ENCODE results near the gene LIN37. TPM values are rescaled to one million over a fixed set of nuclear protein-coding genes. Genes with fewer than 3 reads are reported as not detected.

LIN37 gene
- total RNA-seq, 1 experiment from 2014 or later = 5.9 TPM

DNA sequence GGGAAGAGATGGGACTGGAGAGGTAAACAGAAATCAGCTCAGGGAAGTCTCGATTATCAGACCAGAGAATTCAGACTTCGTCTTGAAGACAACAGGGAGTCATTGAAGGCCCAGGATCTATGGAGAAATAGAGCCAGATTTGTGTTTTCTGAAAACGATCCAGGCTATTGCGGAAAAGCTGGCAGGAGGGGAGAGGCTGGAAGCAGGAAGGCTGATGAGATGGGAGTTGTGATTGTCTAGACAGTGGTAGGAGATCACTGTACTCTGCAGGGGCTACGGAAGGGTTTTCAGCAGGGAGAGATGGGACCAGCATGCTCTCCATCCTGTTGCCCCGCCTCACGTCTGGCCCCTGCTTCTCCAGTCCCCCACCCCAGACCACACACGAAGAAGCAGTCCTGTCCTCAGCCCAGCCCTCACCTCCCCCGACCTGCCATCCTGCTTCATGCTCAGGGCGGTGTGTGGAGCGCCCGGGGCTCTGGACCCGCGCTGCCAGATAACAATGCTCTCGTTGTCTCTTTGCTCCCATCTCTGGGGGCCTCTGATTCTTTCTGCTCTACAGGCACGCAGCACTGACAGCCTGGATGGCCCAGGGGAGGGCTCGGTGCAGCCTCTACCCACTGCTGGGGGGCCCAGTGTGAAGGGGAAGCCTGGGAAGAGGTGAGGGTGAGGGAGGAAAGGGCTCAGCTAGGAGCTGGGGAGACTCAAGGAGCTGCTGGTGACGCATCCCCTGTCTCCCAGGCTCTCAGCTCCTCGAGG, 28.9 kb downstream of the LIN37 start:
- peaks cover 5% of the 10 kb centered on the region for H3K23me2 ChIP-seq (ENCODE audit: insufficient read length, low read depth, low read length, poor library complexity, severe bottlenecking)
- no peaks in the 10 kb centered on the region; a peak in 1 of 5 replicates for H3K9me3 Mint-ChIP-seq
- no peak overlapping the region for H2BK20ac ChIP-seq (ENCODE audit: low read depth, low read length, poor library complexity, severe bottlenecking)
- peaks cover 0 to 4% (median 2%) of the 10 kb centered on the region in 3 experiments; a peak in 2 of 7 replicates for H3K36me3 Mint-ChIP-seq (ENCODE audit: insufficient read depth in 1 of 3, low read depth in 3 of 3)
- H3K9me3 ChIP-seq (ENCODE audit: control insufficient read depth, low read depth, low read length) = no peaks in the 10 kb centered on the region
- H3K79me2 ChIP-seq (ENCODE audit: insufficient read depth, low read length) = no peaks in the 10 kb centered on the region
- H3K4me3 Mint-ChIP-seq = peak overlapping the region; percentile 65 to 88
- no peak overlapping the region for H3K56ac ChIP-seq (ENCODE audit: insufficient read length, low read depth, low read length)
- H3K4me2 ChIP-seq (ENCODE audit: insufficient read depth, insufficient read length, low read length) = no peak overlapping the region
- no peak overlapping the region for H2BK12ac ChIP-seq (ENCODE audit: insufficient read length, low read depth, low read length)
- peaks cover 39% of the 10 kb centered on the region for H3K27me3 Mint-ChIP-seq (ENCODE audit: low read depth)
- no peak overlapping the region for H3K4ac ChIP-seq (ENCODE audit: low read depth, low read length)
- no peaks in the 10 kb centered on the region for H3K79me1 ChIP-seq (ENCODE audit: insufficient read depth, low read depth, low read length, poor library complexity, severe bottlenecking)
- H2AK5ac ChIP-seq (ENCODE audit: insufficient read length, low read length) = no peak overlapping the region
- TF ChIP-seq, protein P1, sequence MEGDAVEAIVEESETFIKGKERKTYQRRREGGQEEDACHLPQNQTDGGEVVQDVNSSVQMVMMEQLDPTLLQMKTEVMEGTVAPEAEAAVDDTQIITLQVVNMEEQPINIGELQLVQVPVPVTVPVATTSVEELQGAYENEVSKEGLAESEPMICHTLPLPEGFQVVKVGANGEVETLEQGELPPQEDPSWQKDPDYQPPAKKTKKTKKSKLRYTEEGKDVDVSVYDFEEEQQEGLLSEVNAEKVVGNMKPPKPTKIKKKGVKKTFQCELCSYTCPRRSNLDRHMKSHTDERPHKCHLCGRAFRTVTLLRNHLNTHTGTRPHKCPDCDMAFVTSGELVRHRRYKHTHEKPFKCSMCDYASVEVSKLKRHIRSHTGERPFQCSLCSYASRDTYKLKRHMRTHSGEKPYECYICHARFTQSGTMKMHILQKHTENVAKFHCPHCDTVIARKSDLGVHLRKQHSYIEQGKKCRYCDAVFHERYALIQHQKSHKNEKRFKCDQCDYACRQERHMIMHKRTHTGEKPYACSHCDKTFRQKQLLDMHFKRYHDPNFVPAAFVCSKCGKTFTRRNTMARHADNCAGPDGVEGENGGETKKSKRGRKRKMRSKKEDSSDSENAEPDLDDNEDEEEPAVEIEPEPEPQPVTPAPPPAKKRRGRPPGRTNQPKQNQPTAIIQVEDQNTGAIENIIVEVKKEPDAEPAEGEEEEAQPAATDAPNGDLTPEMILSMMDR (conservative IDR thresholded peaks at IDR 0.05) = no peak
- no peak overlapping the region for H4K91ac ChIP-seq (ENCODE audit: insufficient read length, low read depth, low read length)
- no peak overlapping the region for H2BK5ac ChIP-seq (ENCODE audit: insufficient read length, low read length)
- H2BK120ac ChIP-seq (ENCODE audit: low read depth, low read length, poor library complexity, severe bottlenecking) = no peak overlapping the region
- no peak overlapping the region for H3K23ac ChIP-seq (ENCODE audit: insufficient read length, low read depth, low read length)
- peaks cover 31 to 39% of the 10 kb centered on the region in 2 experiments for H3K4me1 Mint-ChIP-seq
- no peak overlapping the region for H2AFZ ChIP-seq (ENCODE audit: low read length)
- no peak overlapping the region for H3K9ac ChIP-seq (ENCODE audit: extremely low read depth, insufficient read length, low read length)
- H3K27me3 ChIP-seq (ENCODE audit: insufficient read depth, low read length) = no peaks in the 10 kb centered on the region
- H3K27ac ChIP-seq (ENCODE audit: insufficient read length, low read depth, low read length) = no peak overlapping the region
- H3T11ph ChIP-seq (ENCODE audit: low read length) = no peak overlapping the region
- no peak overlapping the region for H4K8ac ChIP-seq (replicated peaks; ENCODE audit: insufficient read length, low read depth, low read length)
- H3K14ac ChIP-seq (ENCODE audit: insufficient read depth, low read length) = 0 out of 2 replicates have a peak overlapping the region, but pooled peaks have one; percentile 13
- no peaks in the 10 kb centered on the region for H4K20me1 ChIP-seq (ENCODE audit: control insufficient read depth, insufficient read depth, insufficient read length)
- peak; percentile 77 for DNase-seq
- H3K4me1 ChIP-seq (ENCODE audit: insufficient read depth, low read length) = peaks cover 5% of the 10 kb centered on the region; the same call in 1 of the 2 replicates
- no peak overlapping the region for H4K5ac ChIP-seq (ENCODE audit: insufficient read length, low read depth, low read length)
- no peak overlapping the region for H3K18ac ChIP-seq (ENCODE audit: insufficient read length, low read depth, low read length)
- no peak overlapping the region for H2BK15ac ChIP-seq (ENCODE audit: low read depth, low read length)
- no CpG with 5 or more reads among the region's 19 CpGs for WGBS (ENCODE audit: extremely low coverage, insufficient read length, low lambda C conversion rate)
- H3K27ac Mint-ChIP-seq = peak overlapping the region in 1 of 3 experiments; percentile 63; a peak in 1 of 7 replicates

All from H9 (cell line).